K562 (cell line): Measurements from ENCODE around the gene E2F2. TPM values are rescaled to one million over a fixed set of nuclear protein-coding genes. Genes with fewer than 3 reads are reported as not detected.

ENCODE experiments used
- ATAC-seq: fragments of 200-7000 bp; cut with Tn5 transposase; 3 replicates; pipeline ENCODE4 v1.9.1; 2020; ENCODE audit warnings: moderate library complexity
- BruUV-seq: library from RNA; stranded (reverse); fragments of 400-500 nt; replicated peaks from 2 replicates; lab custom pipeline; 2021; lab: Mats Ljungman, UMichigan
- CTCF ChIA-PET: fragments of 300-600 bp; formaldehyde crosslinking; extraction: SDS; loops from one replicate; lab custom pipeline; 2021; ENCODE audit warnings: low intra/inter-chr PET ratio; lab: Yijun Ruan, JAX
- POLR2A ChIA-PET: fragments of 300-600, 350-650 bp; sonication (Branson Sonifier 250); formaldehyde crosslinking; extraction: SDS; loops from one replicate; lab custom pipeline; 2021; ENCODE audit warnings: antibody characterized with exemption, inconsistent platforms; lab: Yijun Ruan, JAX
- DNase-seq, 4 experiments: peaks; one replicate each; pipeline versions ENCODE4 v3.0.0 to v3.0.0-alpha.2; 2011 to 2018; ENCODE audit warnings: low spot score in 3 of 4, mixed read lengths in 3 of 4; ENCODE audit errors: extremely low read depth in 1 of 4
- FAIRE-seq: peaks from 2 replicates; lab custom pipeline; 2011; peaks lifted over from hg19 to GRCh38; lab: Jason Lieb, UNC
- H2AFZ ChIP-seq: 2 replicates; pipeline ENCODE4 v1.6.0; 2011; ENCODE audit warnings: low read depth, low read length, control low read depth, inconsistent platforms
- H3K27ac ChIP-seq: fragments of 200-600 bp; 3 replicates; pipeline ENCODE4 v1.8.0; 2011; ENCODE audit warnings: low read depth, mild to moderate bottlenecking, control low read depth, inconsistent platforms, low read length, moderate library complexity, mixed read lengths; ENCODE audit errors: extremely low read depth
- H3K27me3 ChIP-seq, 2 experiments: fragments of 300-600 bp in 1 of 2; 2 replicates in 1 of 2; 3 replicates in 1 of 2; pipeline versions ENCODE4 v1.6.0 to v1.8.0; 2011; ENCODE audit warnings: inconsistent platforms in 2 of 2, low read length in 2 of 2, mild to moderate bottlenecking in 1 of 2, mixed read lengths in 1 of 2, moderate library complexity in 1 of 2; ENCODE audit not compliant: control insufficient read depth in 2 of 2, insufficient read depth in 2 of 2
- H3K36me3 ChIP-seq: fragments of 300-600 bp; 3 replicates; pipeline ENCODE4 v1.8.0; 2011; ENCODE audit warnings: mild to moderate bottlenecking, low read length, inconsistent platforms; ENCODE audit not compliant: control insufficient read depth, insufficient read depth
- H3K4me1 ChIP-seq, 2 experiments: fragments of 200-600 bp in 1 of 2; replicated peaks in 1 of 2; 2 replicates in 1 of 2; 3 replicates in 1 of 2; pipeline versions ENCODE4 v1.5.1 to v1.8.0; 2011; ENCODE audit warnings: inconsistent platforms in 2 of 2, low read length in 2 of 2, mild to moderate bottlenecking in 1 of 2, mixed read lengths in 1 of 2, moderate library complexity in 1 of 2; ENCODE audit not compliant: control insufficient read depth in 2 of 2, insufficient read depth in 2 of 2
- H3K4me2 ChIP-seq: 2 replicates; pipeline ENCODE4 v1.6.1; 2011; ENCODE audit warnings: low read length, control low read depth, inconsistent platforms, mixed read lengths; ENCODE audit not compliant: insufficient read depth
- H3K4me3 ChIP-seq: fragments of 200-600 bp; sonication (generic), shearing (Covaris generic); 2 replicates; pipeline ENCODE4 v1.5.1; 2016; ENCODE audit warnings: control low read depth, inconsistent platforms
- H3K79me2 ChIP-seq: fragments of 200-600 bp; 3 replicates; pipeline ENCODE4 v1.8.0; 2011; ENCODE audit warnings: low read length, inconsistent platforms; ENCODE audit not compliant: control insufficient read depth, insufficient read depth
- H3K9ac ChIP-seq, 2 experiments: 2 replicates each; pipeline versions ENCODE4 v1.6.0 to v1.6.1; 2011; ENCODE audit warnings: low read depth in 2 of 2, low read length in 2 of 2, control low read depth in 1 of 2, inconsistent platforms in 1 of 2, mild to moderate bottlenecking in 1 of 2, mixed read lengths in 1 of 2; ENCODE audit not compliant: insufficient read depth in 1 of 2
- H3K9me1 ChIP-seq: one replicate; pipeline ENCODE4 v1.6.0; 2011; ENCODE audit warnings: inconsistent platforms, mild to moderate bottlenecking, low read length, moderate library complexity; ENCODE audit not compliant: control insufficient read depth, insufficient read depth
- H3K9me3 ChIP-seq: replicated peaks from 2 replicates; pipeline ENCODE4 v1.5.1; 2011; ENCODE audit warnings: low read depth, low read length, inconsistent platforms; ENCODE audit not compliant: control insufficient read depth, insufficient read depth
- H4K20me1 ChIP-seq: replicated peaks from 2 replicates; pipeline ENCODE4 v1.6.1; 2011; ENCODE audit warnings: low read length, inconsistent platforms, mixed read lengths; ENCODE audit not compliant: control insufficient read depth, insufficient read depth
- ADNP ChIP-seq: fragments of 200-800 bp; sonication (Bioruptor generic); IDR thresholded peaks from 2 replicates; pipeline ENCODE4 v1.6.1; 2016; ENCODE audit warnings: missing genetic modification characterization, missing compliant biosample characterization
- CBX1 ChIP-seq: sonication (generic); IDR thresholded peaks from 2 replicates; pipeline ENCODE4 v1.6.1; 2016; ENCODE audit warnings: antibody characterized with exemption, low read depth, mild to moderate bottlenecking
- CSDE1 ChIP-seq, 2 experiments: fragments of 450-650 bp; IDR thresholded peaks; 2 replicates each; pipeline ENCODE4 v1.6.1; 2016; ENCODE audit warnings: mild to moderate bottlenecking in 1 of 2
- EGR1 ChIP-seq: fragments of 450-650 bp; conservative IDR thresholded peaks from 2 replicates; pipeline ENCODE4 v1.6.1; 2017; ENCODE audit warnings: mild to moderate bottlenecking
- ELF1 ChIP-seq: fragments of 200-800 bp; sonication (Bioruptor generic); IDR thresholded peaks from 2 replicates; pipeline ENCODE4 v1.6.1; 2016; ENCODE audit warnings: missing genetic modification characterization, missing compliant biosample characterization
- EP400 ChIP-seq: fragments of 450-650 bp; IDR thresholded peaks from 2 replicates; pipeline ENCODE4 v1.6.1; 2017; ENCODE audit warnings: antibody characterized with exemption, mild to moderate bottlenecking, moderate library complexity
- FOSL1 ChIP-seq: fragments of 200-800 bp; sonication (Bioruptor generic); conservative IDR thresholded peaks from 2 replicates; pipeline ENCODE4 v1.6.1; 2016; ENCODE audit warnings: missing genetic modification characterization, missing compliant biosample characterization
- HMGN3 ChIP-seq: IDR thresholded peaks from 2 replicates; pipeline ENCODE4 v1.6.1; 2011; ENCODE audit warnings: borderline replicate concordance, low read depth, mild to moderate bottlenecking, mixed read lengths, low read length; ENCODE audit not compliant: insufficient read length; ENCODE audit errors: extremely low read depth
- LCOR ChIP-seq: sonication (generic); formaldehyde crosslinking; IDR thresholded peaks from 2 replicates; pipeline ENCODE4 v1.8.0; 2022; ENCODE audit warnings: mild to moderate bottlenecking, missing genetic modification reagents
- MAZ ChIP-seq, 2 experiments: fragments of 450-650 bp in 1 of 2; sonication (generic) in 1 of 2; formaldehyde crosslinking; IDR thresholded peaks in 1 of 2; conservative IDR thresholded peaks in 1 of 2; 2 replicates each; pipeline versions ENCODE4 v1.4.0 to v1.5.0; 2020; ENCODE audit warnings: mild to moderate bottlenecking in 1 of 2, missing genetic modification reagents in 1 of 2
- MCM5 ChIP-seq: fragments of 450-650 bp; IDR thresholded peaks from 2 replicates; pipeline ENCODE4 v1.6.1; 2016; ENCODE audit warnings: low read depth
- MTA1 ChIP-seq: fragments of 450-650 bp; IDR thresholded peaks from 2 replicates; pipeline ENCODE4 v1.6.1; 2017; ENCODE audit warnings: borderline replicate concordance
- RCOR1 ChIP-seq, 2 experiments: IDR thresholded peaks; 2 replicates each; pipeline ENCODE4 v1.6.1; 2012; ENCODE audit warnings: low read depth in 2 of 2, low read length in 2 of 2, borderline replicate concordance in 1 of 2, improper control_type of control experiment in 1 of 2
- SAFB ChIP-seq: fragments of 200-400 bp; formaldehyde crosslinking; IDR thresholded peaks from 2 replicates; pipeline ENCODE4 v1.6.1; 2017; ENCODE audit warnings: low read depth, low read length, borderline replicate concordance
- SMARCB1 ChIP-seq: IDR thresholded peaks from 2 replicates; pipeline ENCODE4 v1.6.1; 2011; ENCODE audit warnings: improper control_type of control experiment, low read depth; ENCODE audit not compliant: insufficient read length
- ZC3H8 ChIP-seq: fragments of 450-650 bp; IDR thresholded peaks from 2 replicates; pipeline ENCODE4 v1.6.1; 2017
- ZNF583 ChIP-seq: fragments of 250-450 bp; sonication (Bioruptor Pico); IDR thresholded peaks from 2 replicates; pipeline ENCODE4 v1.4.0; 2020
- WGBS: fragments of 100-300 bp; shearing (Covaris generic); methylation state at CpG from one replicate; pipeline ENCODE4 v1.1.6; 2016; ENCODE audit warnings: low coverage, mixed read lengths; ENCODE audit not compliant: insufficient coverage; ENCODE audit errors: missing lambda C conversion rate; 5-methylcytosine and 5-hydroxymethylcytosine counted together
- in situ Hi-C: fragments of 300-500 bp; cut with MboI; formaldehyde crosslinking; loops from 4 replicates; pipeline ENCODE4 v1.15.0; 2018; ENCODE audit warnings: inconsistent platforms, mixed read lengths
- intact Hi-C: fragments of 100-400 bp; cut with micrococcal nuclease; formaldehyde crosslinking; loops from 2 replicates; pipeline ENCODE4 v1.14.2; 2022
- polyA plus RNA-seq, 8 experiments: library from polyadenylated mRNA; depleted of rRNA in 4 of 8; stranded (reverse) in 5 of 8; unstranded in 3 of 8; fragments of >200 nt; fragmentation: Nextera tagmentation in 2 of 8; fragmentation: Illumina TruSeq in 1 of 8; extraction: Ambion mirVana in 2 of 8; extraction: Trizol in 1 of 8; gene quantifications; 2 replicates each; pipeline versions ENCODE4 v1.2.1 to v1.2.3, GENCODE V29; 2011 to 2014; ENCODE audit warnings: inconsistent platforms in 1 of 8, missing spikeins in 1 of 8
- total RNA-seq, 7 experiments: library from RNA; depleted of rRNA in 6 of 7; stranded (reverse); fragments of >200 nt in 6 of 7; fragmentation: Illumina TruSeq in 2 of 7; extraction: Trizol in 2 of 7; gene quantifications; 2 replicates each; pipeline versions ENCODE4 v1.2.1 to v1.2.3, GENCODE V29; 2011 to 2021; ENCODE audit warnings: low replicate concordance in 1 of 7
- TF ChIP-seq, protein P1 (sequence below): fragments of 450-650 bp; conservative IDR thresholded peaks from 2 replicates; pipeline ENCODE4 v1.6.1; 2016; ENCODE audit warnings: missing genetic modification characterization, low read depth, mild to moderate bottlenecking, control low read depth, missing compliant biosample characterization
- TF ChIP-seq, protein P2 (sequence below), 3 experiments: fragments of 200-800 bp in 1 of 3; sonication (Bioruptor generic) in 1 of 3; sonication (generic) in 1 of 3; formaldehyde crosslinking in 1 of 3; IDR thresholded peaks; 2 replicates each; pipeline versions ENCODE4 v1.6.1 to v1.8.0; 2016 to 2022; ENCODE audit warnings: mild to moderate bottlenecking in 2 of 3, missing compliant biosample characterization in 2 of 3, missing genetic modification characterization in 2 of 3, missing genetic modification reagents in 1 of 3

The E2F2 gene
- total and polyA plus RNA-seq, 9 of the 15 experiments (the other 6 are each of a cell fraction or from before 2014, with no cell fraction given), result 3.1 to 25.3 (median 11.4) TPM

DNA sequence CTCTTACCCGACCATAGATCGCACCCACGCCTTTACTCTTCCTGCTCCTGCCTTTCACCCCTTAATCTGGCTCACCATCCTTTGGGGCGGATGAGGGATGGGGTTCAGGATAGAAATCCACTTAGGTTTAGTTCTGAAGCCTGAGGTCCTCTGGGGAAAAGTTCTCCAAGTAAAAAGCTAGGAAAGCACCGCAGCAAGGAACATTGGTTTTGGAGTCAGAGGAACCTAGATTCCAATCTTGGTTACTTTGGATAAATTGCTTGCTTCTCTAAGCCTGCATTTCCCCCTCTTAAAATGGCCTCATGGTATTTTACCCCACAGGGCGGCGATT is 46.1 kb downstream of the E2F2 start (continued):
- TF ChIP-seq, protein P1, sequence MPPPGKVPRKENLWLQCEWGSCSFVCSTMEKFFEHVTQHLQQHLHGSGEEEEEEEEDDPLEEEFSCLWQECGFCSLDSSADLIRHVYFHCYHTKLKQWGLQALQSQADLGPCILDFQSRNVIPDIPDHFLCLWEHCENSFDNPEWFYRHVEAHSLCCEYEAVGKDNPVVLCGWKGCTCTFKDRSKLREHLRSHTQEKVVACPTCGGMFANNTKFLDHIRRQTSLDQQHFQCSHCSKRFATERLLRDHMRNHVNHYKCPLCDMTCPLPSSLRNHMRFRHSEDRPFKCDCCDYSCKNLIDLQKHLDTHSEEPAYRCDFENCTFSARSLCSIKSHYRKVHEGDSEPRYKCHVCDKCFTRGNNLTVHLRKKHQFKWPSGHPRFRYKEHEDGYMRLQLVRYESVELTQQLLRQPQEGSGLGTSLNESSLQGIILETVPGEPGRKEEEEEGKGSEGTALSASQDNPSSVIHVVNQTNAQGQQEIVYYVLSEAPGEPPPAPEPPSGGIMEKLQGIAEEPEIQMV (tag), result no peak
- TF ChIP-seq EGR1 (peak; percentile 45), SMARCB1 (peak; percentile 49), LCOR (CRISPR knock-in tag) (0 out of 2 replicates have a peak, but pooled peaks have one; percentile 35), MCM5 (no peak), SAFB (no peak)

DNA sequence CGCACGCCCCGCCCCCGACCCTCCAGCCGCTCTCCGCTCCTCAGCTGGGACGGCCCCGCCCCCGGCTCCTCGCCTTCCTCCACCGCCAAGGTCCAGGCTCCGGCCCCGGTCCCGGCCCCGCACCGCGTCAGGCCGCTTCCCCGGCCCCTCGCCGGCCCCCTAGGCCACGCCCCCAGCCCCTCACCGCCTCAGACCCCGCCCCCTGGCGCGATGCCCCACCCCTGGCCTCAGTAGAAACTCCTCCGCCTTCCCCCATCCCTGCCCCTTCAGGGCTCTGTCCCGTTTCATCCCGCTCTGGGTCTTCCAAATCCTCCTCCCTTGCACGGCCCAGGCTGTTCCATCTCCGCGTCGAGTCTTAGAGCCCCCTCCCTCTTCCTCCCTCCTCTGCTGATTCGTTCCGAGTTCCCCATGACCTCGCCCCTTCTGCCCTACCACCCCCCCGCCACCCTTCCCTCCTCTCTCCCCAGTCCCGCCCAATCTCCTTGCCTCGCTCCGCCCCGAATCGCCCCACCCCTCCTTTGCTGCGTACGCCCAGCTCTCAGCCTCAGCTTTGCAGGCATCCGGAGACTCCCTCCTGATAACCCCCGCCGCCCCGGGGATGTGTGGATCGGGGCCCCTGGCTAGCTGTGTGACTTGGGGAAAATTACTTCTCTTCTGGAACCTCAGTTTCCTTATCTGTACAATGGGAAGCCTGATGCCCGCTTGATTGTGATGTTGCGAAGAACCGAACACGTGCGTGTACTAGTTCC is 46.6 kb downstream of the E2F2 start:
- H3K27me3 ChIP-seq, result no peaks in the 10 kb centered on the region
- peaks cover 10% of the 10 kb centered on the region; the same call in 2 of the 3 replicates for H3K79me2 ChIP-seq
- in situ Hi-C loops (no loop called here), intact Hi-C loops (no loop called here)
- peak overlapping the region; percentile 38 to 94; a peak in 3 of 4 replicates for H3K9ac ChIP-seq
- 1% methylated on average over 25 of the region's 54 CpGs for WGBS
- H3K36me3 ChIP-seq, result no peaks in the 10 kb centered on the region
- peak overlapping the region; percentile 64; the same call in 2 of the 3 replicates for H3K27ac ChIP-seq
- no peaks in the 10 kb centered on the region for H4K20me1 ChIP-seq
- ATAC-seq (peak; percentile 93), FAIRE-seq (peak; percentile 95), DNase-seq (peak; percentile 98 to 99 (median 98))
- ChIA-PET POLR2A (interaction anchor here (0.6 to 3.2 kb wide), 13 partner anchors 9 to 947 kb away, joined by 3 to 23 read pairs (median 3); no protein-coding TSS in a partner anchor), CTCF (no interaction called here)
- BruUV-seq, result no TSS peak
- H3K9me3 ChIP-seq, result no peaks in the 10 kb centered on the region
- no peaks in the 10 kb centered on the region for H3K9me1 ChIP-seq
- peak overlapping the region; percentile 68 for H3K4me3 ChIP-seq
- H3K4me1 ChIP-seq, result peaks cover 34 to 37% of the 10 kb centered on the region in 2 experiments
- peak overlapping the region; percentile 84 for H3K4me2 ChIP-seq
- peak overlapping the region; percentile 91 for H2AFZ ChIP-seq
- peak; percentile 55 to 98 for TF ChIP-seq RCOR1 (IDR thresholded peaks at IDR 0.05; ENCODE audit: borderline replicate concordance in 1 of 2, low read depth in 2 of 2, low read length in 2 of 2)
- no peak for TF ChIP-seq CSDE1 (IDR thresholded peaks at IDR 0.05)
- TF ChIP-seq CBX1, result peak; percentile 99
- TF ChIP-seq ELF1 (tag), result no peak
- 0 out of 2 replicates have a peak, but pooled peaks have one; percentile 55 for TF ChIP-seq ZNF583 (CRISPR knock-in tag)
- TF ChIP-seq EP400, result peak; percentile 71
- TF ChIP-seq MTA1, result peak; percentile 42; the same call in 1 of the 2 replicates
- peak; percentile 59 to 82 for TF ChIP-seq MAZ (CRISPR knock-in tag; conservative IDR thresholded peaks at IDR 0.05 in 1 of 2, IDR thresholded peaks at IDR 0.05 in 1 of 2)
- peak; percentile 98 for TF ChIP-seq ADNP
- TF ChIP-seq ZC3H8, result no peak
- 0 out of 2 replicates have a peak, but pooled peaks have one; percentile 25 for TF ChIP-seq FOSL1
- peak; percentile 51 for TF ChIP-seq HMGN3
- TF ChIP-seq, protein P2, sequence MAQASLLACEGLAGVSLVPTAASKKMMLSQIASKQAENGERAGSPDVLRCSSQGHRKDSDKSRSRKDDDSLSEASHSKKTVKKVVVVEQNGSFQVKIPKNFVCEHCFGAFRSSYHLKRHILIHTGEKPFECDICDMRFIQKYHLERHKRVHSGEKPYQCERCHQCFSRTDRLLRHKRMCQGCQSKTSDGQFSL (CRISPR knock-in tag; IDR thresholded peaks at IDR 0.05), result peak; percentile 73; the same call in 1 of the 2 replicates
- TF ChIP-seq, protein P2 (tag; IDR thresholded peaks at IDR 0.05), result peak in 1 of 2 experiments; percentile 28; a peak in 1 of 4 replicates
